HG03469 (cell line): ENCODE results near the gene TIGAR.

ENCODE experiments used
- ATAC-seq: cut with Tn5 transposase; IDR thresholded peaks from one replicate; pipeline ENCODE4 v1.9.1; 2021; ENCODE audit warnings: mild to moderate bottlenecking, moderate library complexity, moderate number of reproducible peaks; ENCODE audit not compliant: unreplicated experiment

Gene TIGAR

DNA sequence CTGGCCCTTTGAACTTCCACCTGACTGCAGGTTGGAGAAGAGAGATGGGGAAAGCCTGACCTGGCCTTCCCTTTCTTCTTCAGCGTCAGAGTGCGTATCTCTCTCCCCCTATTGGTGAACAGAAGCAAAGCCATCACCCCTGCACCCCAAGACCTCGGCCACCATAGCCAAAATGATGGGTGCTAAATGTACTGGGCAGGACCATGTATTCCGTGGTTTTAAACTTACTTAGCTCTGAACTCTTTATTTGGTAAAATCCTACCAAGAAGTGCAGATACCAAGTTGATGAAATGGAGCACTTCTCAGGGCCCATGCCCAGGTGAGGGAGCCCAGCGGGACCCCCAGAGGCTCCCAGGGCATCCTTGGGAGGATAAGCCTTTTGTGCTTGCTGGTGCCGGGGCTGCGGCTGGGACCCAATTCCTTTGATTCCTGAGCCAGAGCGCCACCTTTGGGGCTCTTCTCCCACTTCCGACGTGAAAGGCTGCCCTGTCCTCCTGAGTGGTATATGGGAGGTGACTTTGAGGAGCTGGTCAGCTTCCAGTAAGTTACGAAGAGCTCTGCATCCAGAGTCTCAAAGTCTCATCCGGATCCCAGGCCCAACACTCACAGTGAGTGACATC is 38.0 kb upstream of the TIGAR start:
- ATAC-seq, result no peak

GRCh38 chr12:4283512-4284255 is 37.3 kb upstream of the TIGAR start:
- no peak for ATAC-seq

DNA sequence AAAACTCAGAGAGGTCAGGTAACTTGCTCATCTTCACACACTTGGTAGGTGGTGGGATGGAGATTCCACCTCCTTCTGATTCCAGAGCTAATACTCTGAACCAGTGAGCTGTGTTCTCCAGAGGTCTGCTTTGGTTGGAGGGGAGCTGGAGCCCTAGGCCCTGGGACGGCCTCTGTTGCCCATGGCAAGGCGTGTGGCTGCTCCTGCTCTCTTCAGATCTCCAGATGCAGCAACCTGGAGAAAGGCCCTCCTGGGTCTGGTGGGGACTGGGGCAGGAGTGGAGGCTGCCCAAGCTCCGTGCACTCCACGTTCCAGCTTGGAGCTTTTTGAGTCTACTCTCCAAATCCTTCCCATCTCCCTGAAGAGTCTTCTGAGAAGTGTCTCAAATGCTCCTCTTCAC is 36.7 kb upstream of the TIGAR start:
- no peak for ATAC-seq

GRCh38 chr12:4285070-4285469 is 35.9 kb upstream of the TIGAR start:
- no peak for ATAC-seq

DNA sequence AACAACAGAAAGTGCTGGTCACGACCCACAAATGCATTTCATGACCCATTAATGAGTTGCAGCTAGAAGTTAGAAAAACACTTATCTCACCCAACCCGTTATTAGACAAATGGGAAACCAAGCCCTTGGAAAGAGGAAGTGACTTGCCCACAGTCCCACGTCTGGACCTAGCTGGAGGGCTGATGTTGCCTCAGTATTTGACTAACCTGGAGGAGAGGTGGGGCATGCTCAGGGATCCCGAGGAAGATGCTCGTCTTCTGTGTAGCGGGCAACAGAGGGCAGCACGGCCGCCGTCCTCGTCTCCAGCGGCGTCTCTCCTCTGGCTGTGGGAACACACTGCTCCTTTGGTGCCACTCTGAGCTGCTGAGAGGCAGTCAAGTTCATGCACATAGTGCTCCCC is 34.8 kb upstream of the TIGAR start:
- no peak for ATAC-seq

DNA sequence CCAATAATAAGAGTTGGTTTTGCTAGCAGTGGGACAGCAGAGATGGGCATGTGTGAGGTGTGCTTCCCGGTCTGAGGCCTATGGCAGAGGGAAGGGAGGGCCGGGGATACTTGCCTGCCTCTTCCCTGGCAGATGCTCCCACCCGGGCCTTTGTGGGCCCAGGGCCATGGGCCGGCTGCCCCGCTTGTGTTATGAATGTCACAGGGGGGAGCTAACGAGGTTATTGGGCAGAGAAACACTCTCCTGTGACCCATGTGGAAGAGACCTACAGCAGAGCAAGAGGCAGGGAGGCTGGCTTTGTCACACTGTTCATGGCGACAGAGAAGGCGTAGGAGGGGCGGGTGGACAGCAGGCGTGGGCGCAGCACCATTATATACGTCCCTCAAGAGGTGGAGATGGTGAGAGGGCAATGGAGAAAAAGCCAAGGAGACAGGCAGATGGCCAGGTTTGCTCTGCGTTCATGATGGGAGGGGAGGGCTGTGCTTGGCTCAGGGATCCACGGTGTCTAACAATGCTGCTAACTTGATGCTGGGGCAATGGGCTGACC is 34.2 kb upstream of the TIGAR start:
- ATAC-seq, result no peak

DNA sequence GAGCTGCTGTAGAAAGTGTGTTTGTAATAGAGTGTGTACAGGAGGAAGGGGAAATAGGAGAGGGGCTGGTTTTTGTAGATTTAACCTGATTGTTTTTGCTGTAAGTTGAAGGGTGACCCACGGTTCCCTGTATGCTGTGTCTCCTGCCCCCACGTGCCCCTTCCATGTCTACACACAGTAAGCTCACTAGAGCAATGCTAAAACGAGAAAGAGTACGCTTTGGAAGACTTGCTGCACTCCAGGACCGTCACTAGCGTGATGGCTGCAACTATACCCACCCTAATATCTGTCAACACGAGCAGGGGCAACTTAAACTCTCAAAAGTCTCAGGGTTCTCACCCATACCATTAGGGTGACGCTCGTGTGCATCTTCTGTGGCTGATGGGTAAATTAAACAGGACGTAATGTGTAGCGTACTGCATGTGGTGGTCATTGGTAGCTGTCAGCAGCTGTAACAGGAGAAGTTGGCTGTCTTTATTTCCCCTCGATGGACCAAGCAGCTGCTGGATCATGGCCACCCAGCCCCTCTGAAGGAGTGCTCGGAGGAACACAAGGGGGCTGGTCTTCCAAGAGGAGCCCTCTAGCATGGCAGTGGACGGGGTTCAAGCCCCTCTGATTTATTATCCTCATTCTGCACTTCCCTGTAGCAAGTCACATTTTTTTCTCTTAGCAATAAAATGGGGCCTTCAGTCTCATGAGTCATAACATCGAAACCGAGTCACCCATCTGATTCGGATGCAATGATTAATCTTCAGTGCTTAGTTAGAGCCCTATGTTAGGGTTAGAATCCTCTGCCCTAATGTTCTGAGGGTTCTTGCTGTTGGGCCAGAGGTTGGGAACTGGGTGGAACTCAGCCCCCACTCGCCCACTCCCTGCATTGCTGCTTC is 33.4 kb upstream of the TIGAR start:
- ATAC-seq, result no peak

- no peak for ATAC-seq
Observed at GRCh38 chr12:4288296-4289131, 32.5 kb upstream of the TIGAR start.

DNA sequence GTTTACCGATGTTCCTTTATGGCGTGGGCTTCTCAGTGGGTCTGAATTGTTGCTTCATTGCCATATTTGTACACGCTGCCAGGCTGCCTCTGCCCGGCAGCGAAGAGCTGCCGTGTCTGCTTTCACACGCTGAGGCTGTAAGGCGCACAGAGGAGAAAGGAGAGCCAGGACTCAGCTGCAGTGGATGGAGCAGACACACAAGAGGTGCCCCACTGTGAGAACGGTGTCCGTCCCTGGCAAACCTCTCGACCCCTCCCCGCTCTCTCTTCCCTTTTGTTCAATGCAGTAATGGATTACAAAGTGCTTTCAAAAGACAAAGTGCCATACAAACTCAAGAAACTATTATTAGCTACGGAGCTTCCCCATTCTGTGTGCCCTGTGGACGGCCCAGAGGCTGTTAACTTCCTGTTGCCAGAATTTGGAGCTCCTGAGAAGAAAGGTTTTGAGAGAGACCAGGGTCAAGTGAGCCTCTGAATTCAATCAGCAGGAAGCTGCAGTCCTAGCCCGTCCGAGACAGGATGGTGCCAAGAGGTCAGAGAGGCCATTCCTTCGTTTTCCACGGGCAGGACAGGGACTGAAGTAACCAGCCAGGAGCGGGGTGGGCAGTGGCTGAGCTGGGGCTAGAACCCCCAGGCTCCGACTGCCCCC is 31.7 kb upstream of the TIGAR start:
- ATAC-seq, result no peak

GRCh38 chr12:4289998-4290790 is 30.8 kb upstream of the TIGAR start:
- ATAC-seq, result no peak

DNA sequence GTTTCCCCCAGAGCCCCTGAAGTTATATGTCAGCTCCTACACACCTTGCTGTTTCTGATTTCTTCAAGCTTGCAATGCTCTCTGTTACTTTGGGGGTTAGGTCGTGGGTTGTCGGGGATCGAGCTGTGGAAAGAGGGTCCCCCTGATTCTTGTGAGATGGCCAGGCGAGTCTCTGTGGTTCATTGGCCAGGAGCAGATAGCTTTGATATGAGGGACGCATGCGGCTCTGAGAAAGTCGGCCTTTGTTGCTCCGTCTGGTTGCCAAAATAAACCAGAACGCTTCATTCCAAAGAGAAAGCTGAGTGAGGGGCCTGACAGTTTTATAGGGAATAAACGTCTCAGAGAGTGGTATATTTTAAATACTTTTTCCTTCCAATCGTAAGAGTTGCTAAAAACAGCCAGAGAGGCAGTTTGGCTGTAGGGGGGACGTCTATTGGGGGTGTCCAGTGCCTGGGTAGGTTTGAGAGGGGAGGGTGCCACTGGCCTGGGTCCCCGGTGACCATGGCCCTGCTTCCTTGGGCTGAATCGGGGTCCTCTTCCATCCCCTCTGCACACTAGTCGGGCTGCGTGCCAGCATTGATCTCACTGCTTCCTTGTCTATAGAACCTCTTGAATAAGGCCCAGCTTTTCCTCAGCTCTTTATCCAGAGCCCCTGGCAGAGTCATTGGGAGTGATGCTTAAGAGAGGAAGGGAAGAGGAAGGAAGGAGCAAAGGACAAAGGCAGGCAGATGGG is 28.5 kb upstream of the TIGAR start:
- no peak for ATAC-seq

GRCh38 chr12:4293299-4293965 is 27.6 kb upstream of the TIGAR start:
- ATAC-seq, result no peak

- no peak for ATAC-seq
Observed at GRCh38 chr12:4293966-4294505, 27.0 kb upstream of the TIGAR start.

DNA sequence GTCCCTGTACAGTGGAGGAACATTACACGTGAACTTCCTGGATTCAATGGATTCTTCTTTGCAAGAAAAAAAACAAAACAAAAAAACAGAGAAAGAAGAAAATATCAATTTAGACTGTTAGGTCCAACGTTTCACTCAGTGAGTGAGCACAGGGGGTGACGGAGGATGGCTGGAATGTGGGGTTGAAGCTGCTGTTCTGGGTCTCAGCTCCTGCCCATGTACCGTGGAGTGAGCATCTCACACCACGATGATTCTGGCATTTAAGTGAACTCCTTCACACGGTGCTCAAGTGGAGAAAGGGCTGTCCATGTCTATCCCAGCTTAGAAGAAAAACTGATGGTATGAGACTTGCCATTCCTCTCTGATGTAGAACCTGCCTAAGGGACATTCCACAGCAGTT is 24.3 kb upstream of the TIGAR start:
- no peak for ATAC-seq

- ATAC-seq, result no peak
Observed at GRCh38 chr12:4297617-4298016, 23.4 kb upstream of the TIGAR start.

DNA sequence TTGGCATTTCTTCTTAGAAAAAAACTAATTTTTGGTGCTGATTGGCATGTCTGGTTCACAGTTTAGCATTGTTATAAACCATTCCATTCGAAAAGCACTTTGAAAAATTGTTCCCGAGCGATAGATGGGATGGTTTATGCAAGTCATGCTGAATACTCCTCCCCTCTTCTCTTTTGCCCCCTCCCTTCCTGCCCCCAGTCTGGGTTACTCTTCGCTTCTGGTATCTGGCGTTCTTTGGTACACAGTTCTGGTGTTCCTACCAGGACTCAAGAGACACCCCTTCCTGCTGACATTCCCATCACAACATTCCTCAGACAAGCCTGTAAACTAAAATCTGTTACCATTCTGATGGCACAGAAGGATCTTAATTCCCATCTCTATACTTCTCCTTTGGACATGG is 20.1 kb upstream of the TIGAR start:
- no peak for ATAC-seq

GRCh38 chr12:4301932-4302501 is 19.0 kb upstream of the TIGAR start:
- no peak for ATAC-seq
